WTC11 (cell line): Measurements from ENCODE around the gene CHERP.

Experiments used
- CREB1 ChIP-seq: sonication (generic); formaldehyde crosslinking; IDR thresholded peaks from 2 replicates; pipeline ENCODE4 v1.8.0; 2023; ENCODE audit warnings: mild to moderate bottlenecking, missing genetic modification reagents
- CTCF ChIP-seq: fragments of 200-600 bp; IDR thresholded peaks from 2 replicates; pipeline ENCODE4 v1.8.0; 2022; ENCODE audit warnings: antibody characterized with exemption
- ELF4 ChIP-seq: sonication (generic); formaldehyde crosslinking; IDR thresholded peaks from 2 replicates; pipeline ENCODE4 v1.8.1; 2022; ENCODE audit warnings: low read depth, mild to moderate bottlenecking, moderate library complexity, missing genetic modification reagents
- FOXJ3 ChIP-seq: sonication (generic); formaldehyde crosslinking; IDR thresholded peaks from 2 replicates; pipeline ENCODE4 v1.9.0; 2021; ENCODE audit warnings: missing genetic modification reagents, mild to moderate bottlenecking, borderline replicate concordance
- NFE2L1 ChIP-seq: sonication (generic); formaldehyde crosslinking; IDR thresholded peaks from 2 replicates; pipeline ENCODE4 v1.8.1; 2023; ENCODE audit warnings: missing genetic modification reagents
- ZNF317 ChIP-seq: sonication (generic); formaldehyde crosslinking; IDR thresholded peaks from 2 replicates; pipeline ENCODE4 v1.8.1; 2023; ENCODE audit warnings: low read depth, mild to moderate bottlenecking, moderate library complexity, missing genetic modification reagents, borderline replicate concordance

- TF ChIP-seq ELF4 (CRISPR knock-in tag) (no peak), CREB1 (CRISPR knock-in tag) (no peak), CTCF (no peak), ZNF317 (no peak), FOXJ3 (CRISPR knock-in tag) (no peak), NFE2L1 (CRISPR knock-in tag) (no peak)
These were observed 31.1 kb upstream of the CHERP start for GRCh38 chr19:16573296-16573695.
